Gastroesophageal sphincter (tissue), 3 donors: ENCODE measurements around the gene HMX3.

Experiments
- CTCF ChIP-seq, 4 experiments: fragments of 200-600 bp in 2 of 4; fragments of 450-650 bp in 2 of 4; sonication (generic) in 1 of 4; IDR thresholded peaks; one replicate each; pipeline ENCODE4 v1.5.1; 2017 to 2019; ENCODE audit warnings: antibody characterized with exemption in 4 of 4, mild to moderate bottlenecking in 2 of 4, moderate library complexity in 2 of 4
- POLR2AphosphoS5 ChIP-seq: sonication (generic); formaldehyde crosslinking; IDR thresholded peaks from one replicate; pipeline ENCODE4 v1.6.1; 2017; ENCODE audit warnings: antibody characterized with exemption

- no peak for TF ChIP-seq CTCF (IDR thresholded peaks at IDR 0.05)
- TF ChIP-seq POLR2AphosphoS5: no peak
Measured at GRCh38 chr10:123187781-123188180, 52.0 kb downstream of the HMX3 start.
